Renal cortex interstitium (tissue), 11 donors: ENCODE measurements around the gene CEBPB. TPM values are rescaled to one million over a fixed set of nuclear protein-coding genes. Genes with fewer than 3 reads are reported as not detected.

Experiments
- DNase-seq, 11 donors: peaks; one replicate each; pipeline ENCODE4 v3.0.0-alpha.2; 2013; ENCODE audit warnings: low read depth in 9 of 11, low spot score in 4 of 11; ENCODE audit errors: extremely low read depth in 1 of 11
- polyA plus RNA-seq, 3 donors: library from polyadenylated mRNA; unstranded; fragments of 120-200 nt; gene quantifications; one replicate each; pipeline ENCODE4 v1.2.1, GENCODE V29; 2013; ENCODE audit not compliant: insufficient read length in 3 of 3

CEBPB gene
- polyA plus RNA-seq, 3 donors = 2.9 to 6.7 (median 5.5) TPM

DNA sequence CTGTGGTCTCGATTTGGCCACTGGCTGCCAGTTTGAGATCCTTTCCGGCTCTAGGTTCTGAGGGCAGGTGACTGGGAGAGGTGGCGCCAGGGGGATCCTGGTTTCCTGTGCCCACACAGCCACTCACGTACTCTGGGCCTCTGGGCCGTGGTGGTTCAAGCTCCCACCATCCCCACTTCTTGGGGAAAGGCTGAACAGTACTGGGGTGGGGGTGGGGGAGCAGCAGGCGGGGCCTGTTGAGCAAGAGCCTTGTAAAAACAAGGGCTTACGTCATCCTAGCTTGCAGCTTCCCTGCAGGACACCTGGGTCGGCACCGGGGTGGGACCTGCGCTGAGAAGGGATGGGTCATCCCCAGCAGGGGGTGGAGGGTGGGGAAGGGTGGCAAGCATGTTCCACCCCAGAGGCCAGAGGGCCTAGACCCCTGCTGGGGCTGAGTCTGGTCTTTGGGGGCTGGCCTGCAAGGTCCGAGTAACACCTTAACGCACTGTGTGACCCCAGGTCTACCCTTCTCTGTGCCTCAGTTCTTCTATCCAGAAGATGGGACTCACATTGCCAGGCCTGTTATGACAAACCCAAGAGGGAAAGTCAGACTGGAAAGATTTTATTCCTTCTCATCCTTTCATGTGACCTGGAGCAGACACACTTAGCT lies 3.1 kb upstream of the CEBPB start:
- no peak for DNase-seq

DNA sequence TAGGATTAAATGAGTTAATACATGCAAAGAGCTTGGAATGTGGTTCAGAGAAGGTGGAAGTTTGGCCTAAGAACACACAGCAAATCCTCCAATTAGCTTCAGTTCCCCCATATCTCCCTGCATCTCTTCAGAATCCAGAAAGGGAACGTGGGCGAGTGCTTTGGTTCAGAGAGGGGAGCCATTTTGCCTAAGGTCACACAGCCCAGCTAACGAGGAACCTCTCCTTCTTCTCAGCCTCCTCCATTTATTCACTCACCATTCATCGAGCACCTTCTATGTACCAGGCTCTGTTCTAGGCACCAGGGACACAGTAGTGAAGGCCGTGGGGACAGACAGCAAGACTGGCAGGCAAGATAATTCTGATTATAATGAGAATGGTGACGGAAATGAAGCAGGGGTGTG lies 2.3 kb upstream of the CEBPB start:
- no peak for DNase-seq

DNA sequence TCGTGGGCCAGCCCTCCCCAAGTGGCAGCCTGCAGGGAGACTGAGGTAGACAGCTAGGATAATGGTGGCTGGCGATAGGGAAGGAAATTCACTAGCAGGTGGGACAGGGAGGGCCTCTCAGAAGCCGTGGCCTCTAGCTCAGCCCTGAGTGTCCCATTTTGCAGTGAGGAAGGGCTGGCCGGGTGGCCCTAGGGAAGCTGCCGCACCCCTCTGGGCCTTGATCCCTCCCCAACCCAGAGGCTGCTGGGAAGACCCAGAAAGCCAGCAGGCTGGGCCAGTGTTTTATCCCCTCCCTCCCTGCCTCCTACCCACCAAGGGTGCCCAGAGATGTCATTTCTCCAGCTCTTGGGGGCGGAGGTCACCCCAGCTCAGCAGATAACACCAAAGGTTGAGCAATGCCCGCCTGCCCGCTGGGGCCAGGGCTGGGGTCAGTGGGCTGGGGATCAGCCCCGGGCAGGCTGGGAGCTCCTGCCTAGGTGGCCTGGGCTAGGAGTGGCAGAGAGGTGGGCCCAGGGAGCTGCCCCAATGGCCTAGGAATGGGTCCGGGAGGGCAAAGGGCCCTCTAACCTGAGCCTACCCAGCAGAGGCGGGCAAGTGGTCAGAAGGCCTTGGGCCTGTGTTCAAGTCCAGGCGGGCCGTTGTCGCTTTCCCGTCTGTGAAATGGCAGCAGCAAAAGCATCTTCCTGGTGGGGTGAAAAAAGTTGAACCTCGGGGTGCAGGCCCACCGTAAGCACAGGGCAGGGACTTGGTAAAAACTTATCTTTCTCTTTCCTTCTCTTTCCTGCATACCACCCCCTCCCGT lies 1.6 kb upstream of the CEBPB start:
- no peak for DNase-seq

DNA sequence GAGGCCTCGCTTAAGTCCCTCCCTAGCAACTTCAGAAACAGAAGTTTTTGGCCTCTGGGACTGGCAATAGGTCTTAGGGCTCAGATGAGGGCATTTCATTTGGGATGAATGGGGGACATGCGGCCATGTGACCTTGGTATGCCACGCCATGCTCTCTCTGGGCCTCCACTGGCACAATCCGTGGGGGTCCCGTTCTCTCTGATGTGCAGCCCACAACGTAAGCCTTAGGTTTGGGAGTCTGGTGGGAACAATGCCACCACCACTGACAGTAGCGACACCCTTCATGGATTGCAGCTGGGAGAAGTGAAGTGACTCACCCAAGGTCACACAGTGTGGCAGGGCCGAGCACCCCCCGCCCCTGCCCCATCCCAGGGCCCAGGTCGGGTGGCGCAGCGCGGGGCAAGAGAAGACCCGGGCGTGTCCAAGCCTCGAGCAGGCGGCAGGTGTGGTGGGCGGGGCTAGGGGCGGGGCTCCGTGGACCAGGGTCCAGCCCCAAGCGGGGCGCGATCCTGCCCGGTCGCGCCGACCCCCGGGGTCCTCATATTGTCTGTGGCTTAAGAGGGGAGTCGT lies 864 bp upstream of the CEBPB start:
- DNase-seq = no peak

DNA sequence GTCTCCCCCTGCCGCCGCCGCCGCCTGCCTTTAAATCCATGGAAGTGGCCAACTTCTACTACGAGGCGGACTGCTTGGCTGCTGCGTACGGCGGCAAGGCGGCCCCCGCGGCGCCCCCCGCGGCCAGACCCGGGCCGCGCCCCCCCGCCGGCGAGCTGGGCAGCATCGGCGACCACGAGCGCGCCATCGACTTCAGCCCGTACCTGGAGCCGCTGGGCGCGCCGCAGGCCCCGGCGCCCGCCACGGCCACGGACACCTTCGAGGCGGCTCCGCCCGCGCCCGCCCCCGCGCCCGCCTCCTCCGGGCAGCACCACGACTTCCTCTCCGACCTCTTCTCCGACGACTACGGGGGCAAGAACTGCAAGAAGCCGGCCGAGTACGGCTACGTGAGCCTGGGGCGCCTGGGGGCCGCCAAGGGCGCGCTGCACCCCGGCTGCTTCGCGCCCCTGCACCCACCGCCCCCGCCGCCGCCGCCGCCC lies 474 bp downstream of the CEBPB start:
- peak in 1 of 11 donors; percentile 20 for DNase-seq

DNA sequence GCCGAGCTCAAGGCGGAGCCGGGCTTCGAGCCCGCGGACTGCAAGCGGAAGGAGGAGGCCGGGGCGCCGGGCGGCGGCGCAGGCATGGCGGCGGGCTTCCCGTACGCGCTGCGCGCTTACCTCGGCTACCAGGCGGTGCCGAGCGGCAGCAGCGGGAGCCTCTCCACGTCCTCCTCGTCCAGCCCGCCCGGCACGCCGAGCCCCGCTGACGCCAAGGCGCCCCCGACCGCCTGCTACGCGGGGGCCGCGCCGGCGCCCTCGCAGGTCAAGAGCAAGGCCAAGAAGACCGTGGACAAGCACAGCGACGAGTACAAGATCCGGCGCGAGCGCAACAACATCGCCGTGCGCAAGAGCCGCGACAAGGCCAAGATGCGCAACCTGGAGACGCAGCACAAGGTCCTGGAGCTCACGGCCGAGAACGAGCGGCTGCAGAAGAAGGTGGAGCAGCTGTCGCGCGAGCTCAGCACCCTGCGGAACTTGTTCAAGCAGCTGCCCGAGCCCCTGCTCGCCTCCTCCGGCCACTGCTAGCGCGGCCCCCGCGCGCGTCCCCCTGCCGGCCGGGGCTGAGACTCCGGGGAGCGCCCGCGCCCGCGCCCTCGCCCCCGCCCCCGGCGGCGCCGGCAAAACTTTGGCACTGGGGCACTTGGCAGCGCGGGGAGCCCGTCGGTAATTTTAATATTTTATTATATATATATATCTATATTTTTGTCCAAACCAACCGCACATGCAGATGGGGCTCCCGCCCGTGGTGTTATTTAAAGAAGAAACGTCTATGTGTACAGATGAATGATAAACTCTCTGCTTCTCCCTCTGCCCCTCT lies 1.1 kb downstream of the CEBPB start:
- DNase-seq = peak in 8 of 11 donors; percentile 40 to 61 (median 48)

DNA sequence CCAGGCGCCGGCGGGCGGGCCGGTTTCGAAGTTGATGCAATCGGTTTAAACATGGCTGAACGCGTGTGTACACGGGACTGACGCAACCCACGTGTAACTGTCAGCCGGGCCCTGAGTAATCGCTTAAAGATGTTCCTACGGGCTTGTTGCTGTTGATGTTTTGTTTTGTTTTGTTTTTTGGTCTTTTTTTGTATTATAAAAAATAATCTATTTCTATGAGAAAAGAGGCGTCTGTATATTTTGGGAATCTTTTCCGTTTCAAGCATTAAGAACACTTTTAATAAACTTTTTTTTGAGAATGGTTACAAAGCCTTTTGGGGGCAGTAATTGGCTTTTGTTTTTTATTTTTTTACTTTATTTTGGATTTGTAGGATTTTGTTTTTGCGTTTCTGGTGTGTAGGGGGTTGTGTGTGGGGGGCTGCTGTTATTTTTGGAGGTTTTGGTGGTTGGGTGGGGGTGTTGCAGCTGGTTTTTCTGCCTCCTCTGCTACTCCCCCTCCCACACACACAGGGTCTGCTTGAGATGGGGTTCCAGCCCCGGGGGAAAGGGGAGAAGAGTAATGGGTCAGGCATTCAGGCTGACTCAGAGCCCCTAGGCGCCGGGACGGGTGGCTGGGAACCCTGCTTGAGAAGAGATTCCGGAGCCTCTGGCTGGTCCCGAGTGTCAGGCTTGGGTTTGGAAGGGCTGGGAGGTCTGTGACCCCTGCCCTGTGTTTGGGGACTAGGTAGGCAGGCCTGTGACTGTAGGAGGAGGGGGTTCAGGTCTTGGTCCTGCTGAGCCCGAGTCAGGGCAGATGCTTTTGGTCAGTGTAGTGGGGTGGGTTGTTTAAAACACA lies 2.0 kb downstream of the CEBPB start:
- peak in 7 of 11 donors; percentile 54 to 79 (median 71) for DNase-seq

DNA sequence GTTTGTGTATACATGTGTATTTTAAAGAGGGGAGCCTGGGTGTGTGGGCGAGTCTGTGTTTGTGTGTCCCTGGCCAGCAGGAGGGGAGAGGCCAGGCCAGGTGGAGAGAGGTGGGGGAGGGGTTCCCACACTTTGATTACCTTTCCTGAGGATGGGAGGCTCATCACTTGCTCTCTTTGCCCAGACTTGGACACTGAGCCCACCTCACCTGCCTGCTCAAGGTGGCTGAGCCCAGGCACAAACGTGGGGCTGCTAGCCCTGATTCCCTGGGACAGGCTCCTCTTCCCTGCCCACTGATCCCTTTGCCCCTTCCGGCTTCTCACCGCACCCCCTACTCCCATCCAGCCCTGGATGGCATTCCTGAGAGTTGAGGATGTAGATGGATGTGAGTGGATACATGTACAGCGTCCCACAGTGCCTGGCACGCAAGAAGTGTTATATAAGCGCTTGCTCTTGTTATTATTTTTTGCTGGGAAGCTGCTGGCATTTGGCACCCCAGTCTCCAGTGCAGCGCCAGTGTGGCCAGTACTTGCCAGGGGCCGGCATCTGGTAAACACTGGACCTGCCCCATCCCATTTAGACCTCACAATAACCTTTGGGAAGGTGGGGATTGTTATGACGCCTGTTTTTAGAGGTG lies 2.7 kb downstream of the CEBPB start:
- no peak for DNase-seq

DNA sequence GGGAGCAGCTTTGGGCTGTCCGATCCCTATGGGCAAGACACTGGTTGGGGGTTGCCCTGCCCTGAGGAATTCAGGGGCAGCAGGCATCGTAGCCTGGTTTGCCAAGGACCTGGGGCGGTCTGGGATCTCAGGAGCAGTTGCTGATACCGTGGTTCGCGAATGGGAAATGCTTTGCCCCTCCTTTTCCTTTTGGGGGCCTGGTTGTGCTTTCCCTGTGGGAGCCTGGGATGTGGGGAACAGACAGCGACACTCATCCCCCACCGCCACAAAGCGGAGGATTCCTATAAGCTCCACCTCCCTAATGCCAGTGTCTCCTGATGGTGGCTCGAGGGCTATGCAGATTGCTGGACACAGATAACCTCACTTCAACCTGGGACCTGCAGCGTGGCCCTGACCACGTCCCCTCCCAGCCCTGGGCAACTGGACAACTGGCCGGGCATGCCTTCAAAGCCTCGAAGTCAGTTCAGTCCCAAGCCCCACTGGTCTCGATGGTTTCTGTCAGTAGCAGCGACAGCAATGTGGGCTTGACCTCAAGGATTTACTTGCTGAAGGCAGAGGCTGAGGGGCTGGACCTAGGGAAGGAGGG lies 3.3 kb downstream of the CEBPB start:
- no peak for DNase-seq

DNA sequence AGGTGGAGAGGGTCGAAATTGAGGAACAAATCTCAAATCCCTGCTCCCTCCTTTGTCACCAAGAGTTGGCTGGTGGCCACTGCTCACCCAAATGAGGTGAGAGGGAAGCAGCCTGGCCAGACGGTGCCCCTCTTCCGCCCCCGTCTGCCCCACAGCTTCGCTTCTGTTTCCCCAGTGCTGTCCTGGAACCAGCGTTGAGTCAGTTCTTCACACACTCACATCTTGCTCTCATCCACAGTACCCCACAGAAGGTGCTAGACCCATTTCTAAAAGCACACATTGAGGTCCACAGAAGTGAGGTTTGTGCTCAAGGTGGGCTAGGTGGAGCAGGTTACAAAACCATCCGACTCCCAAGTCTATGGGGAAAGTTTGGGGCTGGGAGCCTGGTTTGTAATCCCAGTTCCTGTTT lies 3.8 kb downstream of the CEBPB start:
- no peak for DNase-seq

DNA sequence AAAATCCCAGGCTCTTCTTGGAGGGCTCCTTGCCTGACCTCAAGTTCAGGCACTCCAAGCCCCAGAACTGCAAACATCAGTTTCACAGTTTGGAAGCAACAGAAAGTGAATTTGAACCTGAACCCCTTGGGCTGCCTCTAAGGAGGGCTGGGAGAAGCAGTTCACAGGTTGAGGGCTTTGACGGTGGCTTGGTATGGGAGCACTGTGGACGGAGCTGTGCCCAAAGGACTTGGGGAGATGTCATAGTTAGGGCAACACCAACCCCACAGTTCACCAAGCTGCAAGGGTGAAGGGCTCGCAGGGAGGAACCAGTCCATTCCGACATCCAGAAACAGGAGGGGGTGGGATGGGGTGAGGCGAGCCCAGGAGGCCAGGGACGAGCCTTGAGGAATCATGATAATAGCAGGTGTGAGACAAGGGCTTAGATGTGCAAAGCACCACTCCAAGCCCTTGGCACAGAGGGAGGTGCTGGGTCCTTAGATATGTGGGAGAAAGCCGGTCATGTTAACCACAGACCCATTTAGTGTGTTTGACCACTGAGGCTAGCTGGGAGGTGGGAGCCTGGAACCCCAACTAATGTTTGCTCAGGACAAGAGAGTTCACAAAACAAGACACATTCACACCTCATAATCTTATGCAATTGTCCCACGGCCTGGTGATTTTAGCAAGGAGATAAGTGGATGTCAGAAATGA lies 4.3 kb downstream of the CEBPB start:
- DNase-seq = no peak

DNA sequence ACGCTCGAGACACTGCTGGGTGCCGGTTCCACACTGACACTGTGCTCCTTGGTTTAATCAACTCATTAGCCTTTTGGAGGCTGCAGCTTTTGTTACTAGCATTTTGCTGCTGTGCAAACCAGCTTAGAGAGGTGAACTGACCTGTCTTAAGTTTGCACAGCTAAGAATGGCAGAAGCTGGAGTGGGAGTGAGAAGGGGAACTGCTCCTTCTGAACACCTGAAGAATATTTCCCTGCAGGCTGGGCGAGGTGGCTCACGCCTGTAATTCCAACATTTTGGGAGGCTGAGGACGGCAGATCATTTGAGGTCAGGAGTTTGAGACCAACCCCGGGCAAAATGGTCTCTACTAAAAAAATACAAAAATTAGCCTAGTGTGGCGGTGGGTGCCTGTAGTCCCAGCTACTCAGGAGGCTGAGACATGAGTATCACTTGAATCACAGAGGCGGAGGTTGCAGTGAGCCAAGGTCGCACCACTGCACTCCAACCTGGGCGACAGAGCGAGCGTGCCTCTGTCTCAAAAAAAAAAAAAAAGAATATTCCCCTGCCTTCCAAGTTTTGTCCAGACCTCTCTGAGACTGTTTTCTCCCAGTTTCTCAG lies 5.0 kb downstream of the CEBPB start:
- no peak for DNase-seq

DNA sequence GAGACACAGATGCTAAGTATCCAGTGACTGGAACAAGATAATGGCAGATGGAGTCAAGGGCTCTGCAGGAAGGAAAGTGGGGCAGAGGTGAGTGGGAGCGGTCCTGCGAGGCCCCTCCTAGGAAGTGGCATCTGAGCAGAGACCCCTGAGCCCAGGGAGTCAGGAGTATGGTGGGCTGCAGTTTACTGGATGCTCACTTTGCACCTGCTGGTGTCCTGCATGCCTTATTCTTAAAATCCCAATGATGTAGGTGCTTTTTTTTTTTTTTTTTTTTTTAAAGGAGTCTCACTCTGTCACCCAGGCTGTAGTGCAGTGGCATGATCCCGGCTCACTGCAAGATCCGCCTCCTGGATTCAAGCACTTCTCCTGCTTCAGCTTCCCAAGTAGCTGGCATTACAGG lies 5.6 kb downstream of the CEBPB start:
- DNase-seq = no peak

DNA sequence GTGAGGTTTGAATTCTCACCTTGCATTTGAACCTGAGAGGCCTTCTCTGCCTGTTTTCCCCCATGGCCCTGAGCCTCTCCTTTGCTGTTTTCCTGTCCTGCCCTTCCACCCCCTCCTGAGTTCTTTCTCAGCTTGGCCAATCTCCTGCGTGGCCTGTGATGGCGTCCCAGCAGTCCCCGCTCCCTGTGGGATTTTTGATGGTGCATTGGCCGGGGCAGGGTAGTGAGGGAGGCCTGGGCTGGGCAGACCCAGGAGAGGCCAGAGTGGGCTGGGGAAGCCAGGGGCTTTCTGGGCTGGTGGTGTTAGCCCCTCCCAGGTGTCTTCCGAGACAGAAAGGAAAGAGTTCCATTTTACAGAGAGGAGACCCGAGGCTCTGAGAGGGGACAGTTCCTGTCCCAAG lies 6.3 kb downstream of the CEBPB start:
- DNase-seq = no peak

DNA sequence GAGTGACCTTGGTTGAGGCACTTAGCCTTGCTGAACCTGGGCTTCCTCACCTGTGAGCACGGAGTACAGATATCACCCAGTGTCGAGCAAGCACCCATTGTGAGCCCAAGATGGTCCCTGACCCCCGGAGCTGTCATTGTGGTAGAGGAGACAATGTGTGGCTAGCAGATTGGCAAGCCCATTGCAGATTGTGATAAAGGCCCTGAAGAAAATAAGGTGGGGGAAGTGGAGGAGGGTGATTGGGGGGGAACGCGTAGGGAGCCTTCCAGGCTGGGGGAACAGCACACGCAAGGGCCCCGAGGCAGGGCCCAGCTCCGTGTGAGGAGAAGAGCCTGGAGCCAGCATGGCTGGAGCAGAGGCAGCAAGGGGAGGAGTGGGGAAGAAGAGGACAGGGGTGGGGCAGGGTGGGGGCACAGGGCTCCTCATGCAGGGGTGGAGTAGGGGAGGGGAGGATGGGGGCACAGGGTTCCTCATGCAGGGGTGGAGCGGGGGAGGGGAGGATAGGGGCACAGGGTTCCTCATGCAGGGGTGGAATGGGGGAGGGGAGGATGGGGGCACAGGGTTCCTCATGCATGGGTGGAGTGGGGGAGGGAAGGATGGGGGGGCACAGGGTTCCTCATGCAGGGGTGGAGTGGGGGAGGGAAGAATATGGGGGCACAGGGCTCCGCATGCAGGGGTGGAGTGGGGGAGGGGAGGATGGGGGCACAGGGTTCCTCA lies 7.0 kb downstream of the CEBPB start:
- no peak for DNase-seq

DNA sequence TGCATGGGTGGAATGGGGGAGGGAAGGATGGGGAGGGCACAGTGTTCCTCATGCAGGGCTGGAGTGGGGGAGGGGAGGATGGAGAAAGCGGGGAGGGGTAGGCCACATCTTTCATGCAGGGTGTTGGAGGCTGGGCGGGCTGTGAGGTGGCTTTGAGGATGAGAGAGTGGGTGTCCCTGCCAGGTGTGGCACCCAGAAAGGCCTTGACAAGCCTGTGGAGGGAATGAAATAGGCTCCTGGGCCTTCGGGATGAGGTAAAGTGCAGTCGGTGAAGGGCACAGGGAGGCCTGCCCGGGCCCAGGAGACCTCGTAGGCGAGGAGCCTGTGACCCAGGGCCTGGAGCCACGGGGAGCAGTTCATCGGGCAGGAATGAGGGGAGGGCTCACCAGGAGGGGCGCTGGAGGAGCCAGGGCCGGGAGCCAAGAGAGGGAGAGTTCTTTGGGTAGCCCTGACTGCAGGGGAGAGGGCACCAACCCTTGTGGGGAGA lies 7.6 kb downstream of the CEBPB start:
- DNase-seq = no peak
